ENCODE data around the gene MAML3.

- TF ChIP-seq USF1 (IDR thresholded peaks at IDR 0.05) (no peak), TCF12 (IDR thresholded peaks at IDR 0.05; ENCODE audit: low read depth) (no peak), CREB1 (IDR thresholded peaks at IDR 0.05; ENCODE audit: low read depth) (no peak), ZBTB7A (IDR thresholded peaks at IDR 0.05; ENCODE audit: low read depth) (no peak)
- TF ChIP-seq, protein P1, sequence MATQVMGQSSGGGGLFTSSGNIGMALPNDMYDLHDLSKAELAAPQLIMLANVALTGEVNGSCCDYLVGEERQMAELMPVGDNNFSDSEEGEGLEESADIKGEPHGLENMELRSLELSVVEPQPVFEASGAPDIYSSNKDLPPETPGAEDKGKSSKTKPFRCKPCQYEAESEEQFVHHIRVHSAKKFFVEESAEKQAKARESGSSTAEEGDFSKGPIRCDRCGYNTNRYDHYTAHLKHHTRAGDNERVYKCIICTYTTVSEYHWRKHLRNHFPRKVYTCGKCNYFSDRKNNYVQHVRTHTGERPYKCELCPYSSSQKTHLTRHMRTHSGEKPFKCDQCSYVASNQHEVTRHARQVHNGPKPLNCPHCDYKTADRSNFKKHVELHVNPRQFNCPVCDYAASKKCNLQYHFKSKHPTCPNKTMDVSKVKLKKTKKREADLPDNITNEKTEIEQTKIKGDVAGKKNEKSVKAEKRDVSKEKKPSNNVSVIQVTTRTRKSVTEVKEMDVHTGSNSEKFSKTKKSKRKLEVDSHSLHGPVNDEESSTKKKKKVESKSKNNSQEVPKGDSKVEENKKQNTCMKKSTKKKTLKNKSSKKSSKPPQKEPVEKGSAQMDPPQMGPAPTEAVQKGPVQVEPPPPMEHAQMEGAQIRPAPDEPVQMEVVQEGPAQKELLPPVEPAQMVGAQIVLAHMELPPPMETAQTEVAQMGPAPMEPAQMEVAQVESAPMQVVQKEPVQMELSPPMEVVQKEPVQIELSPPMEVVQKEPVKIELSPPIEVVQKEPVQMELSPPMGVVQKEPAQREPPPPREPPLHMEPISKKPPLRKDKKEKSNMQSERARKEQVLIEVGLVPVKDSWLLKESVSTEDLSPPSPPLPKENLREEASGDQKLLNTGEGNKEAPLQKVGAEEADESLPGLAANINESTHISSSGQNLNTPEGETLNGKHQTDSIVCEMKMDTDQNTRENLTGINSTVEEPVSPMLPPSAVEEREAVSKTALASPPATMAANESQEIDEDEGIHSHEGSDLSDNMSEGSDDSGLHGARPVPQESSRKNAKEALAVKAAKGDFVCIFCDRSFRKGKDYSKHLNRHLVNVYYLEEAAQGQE (IDR thresholded peaks at IDR 0.05; ENCODE audit: low read depth): no peak
Observed at GRCh38 chr4:140109737-140110136, 44.2 kb downstream of the MAML3 start.

Data from Ishikawa (cell line).